ENCODE results near the gene MMD. TPM values are rescaled to one million over a fixed set of nuclear protein-coding genes. Genes with fewer than 3 reads are reported as not detected.

MMD gene
- total and polyA plus RNA-seq, 2 donors from 2014 or later, result 6.4 to 9.9 TPM

GRCh38 chr17:55458287-55458900 lies 36.8 kb upstream of the MMD start:
- no peaks in the 10 kb centered on the region for H3K36me3 ChIP-seq (ENCODE audit: control insufficient read depth in 2 of 3, insufficient read depth in 3 of 3, low read length in 3 of 3)
- no peak for DNase-seq

GRCh38 chr17:55456307-55457240 lies 34.9 kb upstream of the MMD start:
- H3K9me3 ChIP-seq (ENCODE audit: control insufficient read depth in 2 of 3, insufficient read depth in 1 of 3, low read length in 3 of 3), result no peaks in the 10 kb centered on the region
- no peak overlapping the region for H3K27ac ChIP-seq (ENCODE audit: low read depth in 2 of 2, low read length in 2 of 2)
- DNase-seq, result no peak
- no peaks in the 10 kb centered on the region for H3K27me3 ChIP-seq (ENCODE audit: control insufficient read depth, insufficient read depth, low read length)
- intact Hi-C loops (cut with DNase I), result no loop called here
- no peak overlapping the region for H3K4me3 ChIP-seq (ENCODE audit: low read length in 3 of 3)
- H3K4me1 ChIP-seq (ENCODE audit: control insufficient read depth in 2 of 3, insufficient read depth in 2 of 3, low read depth in 1 of 3, low read length in 3 of 3), result no peaks in the 10 kb centered on the region
- H3K9ac ChIP-seq (ENCODE audit: low read length in 3 of 3), result no peak overlapping the region
- FAIRE-seq, result no peak
- no peak for TF ChIP-seq CTCF (IDR thresholded peaks at IDR 0.05; ENCODE audit: borderline replicate concordance, extremely low read depth, insufficient read depth)
- H3K36me3 ChIP-seq (ENCODE audit: control insufficient read depth in 2 of 3, insufficient read depth in 3 of 3, low read length in 3 of 3), result no peaks in the 10 kb centered on the region

More at GRCh38 chr17:55458287-55458900, 36.8 kb upstream of the MMD start:
- no peaks in the 10 kb centered on the region for H3K27me3 ChIP-seq (ENCODE audit: control insufficient read depth, insufficient read depth, low read length)
- H3K9ac ChIP-seq (ENCODE audit: low read length in 3 of 3), result no peak overlapping the region
- H3K4me1 ChIP-seq (ENCODE audit: control insufficient read depth in 2 of 3, insufficient read depth in 2 of 3, low read depth in 1 of 3, low read length in 3 of 3), result no peaks in the 10 kb centered on the region
- intact Hi-C loops (cut with DNase I), result no loop called here
- TF ChIP-seq CTCF (IDR thresholded peaks at IDR 0.05; ENCODE audit: borderline replicate concordance, extremely low read depth, insufficient read depth), result no peak
- H3K4me3 ChIP-seq (ENCODE audit: low read length in 3 of 3), result no peak overlapping the region
- H3K27ac ChIP-seq (ENCODE audit: low read depth in 2 of 2, low read length in 2 of 2), result no peak overlapping the region
- no peak for FAIRE-seq
- H3K9me3 ChIP-seq (ENCODE audit: control insufficient read depth in 2 of 3, insufficient read depth in 1 of 3, low read length in 3 of 3), result no peaks in the 10 kb centered on the region

GRCh38 chr17:55454906-55455474 lies 33.4 kb upstream of the MMD start:
- TF ChIP-seq CTCF (IDR thresholded peaks at IDR 0.05; ENCODE audit: borderline replicate concordance, extremely low read depth, insufficient read depth), result no peak
- Histone ChIP-seq H3K9ac (ENCODE audit: low read length in 3 of 3) (no peak overlapping the region), H3K4me3 (ENCODE audit: low read length in 3 of 3) (no peak overlapping the region), H3K4me1 (ENCODE audit: control insufficient read depth in 2 of 3, insufficient read depth in 2 of 3, low read depth in 1 of 3, low read length in 3 of 3) (no peaks in the 10 kb centered on the region), H3K27ac (ENCODE audit: low read depth in 2 of 2, low read length in 2 of 2) (no peak overlapping the region), H3K9me3 (ENCODE audit: control insufficient read depth in 2 of 3, insufficient read depth in 1 of 3, low read length in 3 of 3) (no peaks in the 10 kb centered on the region), H3K36me3 (ENCODE audit: control insufficient read depth in 2 of 3, insufficient read depth in 3 of 3, low read length in 3 of 3) (no peaks in the 10 kb centered on the region), H3K27me3 (ENCODE audit: control insufficient read depth, insufficient read depth, low read length) (no peaks in the 10 kb centered on the region)
- DNase-seq (no peak), FAIRE-seq (no peak)
- intact Hi-C loops (cut with DNase I), result no loop called here

Measured in kidney (tissue), 14 donors.